ENCODE results near the gene DCBLD2. TPM values are rescaled to one million over a fixed set of nuclear protein-coding genes. Genes with fewer than 3 reads are reported as not detected.
A peak's percentile ranks its signal among the peaks of the same experiment; 100 is the strongest.

DCBLD2 gene
- total and polyA plus RNA-seq, 2 of the 13 experiments (the other 11 are each of a cell fraction or from before 2014, with no cell fraction given), result 43.8 to 56.9 TPM

- Histone ChIP-seq H3K4me1 (ENCODE audit: insufficient read depth, low read length) (peaks cover 36% of the 10 kb centered on the region), H4K20me1 (ENCODE audit: insufficient read depth, low read length) (peaks cover 6% of the 10 kb centered on the region; the same call in 1 of the 2 replicates), H3K4me3 (replicated peaks in 1 of 3; ENCODE audit: insufficient read depth in 1 of 3, low read depth in 2 of 3, low read length in 3 of 3) (no peak overlapping the region), H3K9ac (ENCODE audit: insufficient read depth, low read depth, low read length) (no peak overlapping the region), H3K27me3 (ENCODE audit: control insufficient read depth in 1 of 2, insufficient read depth in 2 of 2, low read length in 2 of 2) (no peaks in the 10 kb centered on the region; a peak in 1 of 5 replicates), H2AFZ (ENCODE audit: low read length) (no peak overlapping the region), H3K79me2 (ENCODE audit: insufficient read depth, low read length) (peaks cover 56% of the 10 kb centered on the region), H3K27ac (ENCODE audit: extremely low read length, insufficient read depth, low read length) (peak overlapping the region; percentile 15), H3K36me3 (replicated peaks in 1 of 2; ENCODE audit: control insufficient read depth in 1 of 2, insufficient read depth in 2 of 2, low read length in 2 of 2) (no peaks in the 10 kb centered on the region; a peak in 1 of 5 replicates), H3K9me3 (ENCODE audit: low read length) (no peaks in the 10 kb centered on the region), H3K4me2 (ENCODE audit: low read depth, low read length) (no peak overlapping the region)
- in situ Hi-C loops (cut with HindIII; ENCODE audit: extremely low pct_ligation_motif_present, low pct_unique_long_range_greater_than_20kb), result no loop called here
- no peak for TF ChIP-seq ZFX (CRISPR knock-in tag; IDR thresholded peaks at IDR 0.05; ENCODE audit: low read depth)
- TF ChIP-seq JUND (CRISPR knock-in tag; IDR thresholded peaks at IDR 0.05), result no peak
- peak; percentile 25; the same call in 1 of the 2 replicates for TF ChIP-seq HNF4A (CRISPR knock-in tag; IDR thresholded peaks at IDR 0.05)
- TF ChIP-seq ZNF101 (CRISPR knock-in tag; IDR thresholded peaks at IDR 0.05; ENCODE audit: borderline replicate concordance, low read depth), result no peak
- TF ChIP-seq ZBTB20 (CRISPR knock-in tag; IDR thresholded peaks at IDR 0.05; ENCODE audit: borderline replicate concordance, low read depth), result peak; percentile 87; the same call in 1 of the 2 replicates
- TF ChIP-seq, protein P1, sequence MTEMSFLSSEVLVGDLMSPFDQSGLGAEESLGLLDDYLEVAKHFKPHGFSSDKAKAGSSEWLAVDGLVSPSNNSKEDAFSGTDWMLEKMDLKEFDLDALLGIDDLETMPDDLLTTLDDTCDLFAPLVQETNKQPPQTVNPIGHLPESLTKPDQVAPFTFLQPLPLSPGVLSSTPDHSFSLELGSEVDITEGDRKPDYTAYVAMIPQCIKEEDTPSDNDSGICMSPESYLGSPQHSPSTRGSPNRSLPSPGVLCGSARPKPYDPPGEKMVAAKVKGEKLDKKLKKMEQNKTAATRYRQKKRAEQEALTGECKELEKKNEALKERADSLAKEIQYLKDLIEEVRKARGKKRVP (CRISPR knock-in tag; IDR thresholded peaks at IDR 0.05), result no peak
- ATAC-seq (peak; percentile 84), FAIRE-seq (no peak), DNase-seq (ENCODE audit: low spot score) (peak; percentile 42)
- intact Hi-C loops (cut with micrococcal nuclease; ENCODE audit: unreplicated experiment), result no loop called here
- BruUV-seq (replicated peaks), result no TSS peak
- ChIA-PET POLR2A (interaction anchor here (2.4 kb wide), 1 partner anchor 14 kb away, joined by 12 read pairs; the partner anchor contains the start of gene DCBLD2), CTCF (ENCODE audit: low intra/inter-chr PET ratio, low total read pairs) (no interaction called here)
- whole genome bisulfite sequencing (ENCODE audit: low lambda C conversion rate), result 90% methylated on average over 1 of the region's 1 CpG
Measured at GRCh38 chr3:98887684-98888083, 13.8 kb downstream of the DCBLD2 start.

DNA sequence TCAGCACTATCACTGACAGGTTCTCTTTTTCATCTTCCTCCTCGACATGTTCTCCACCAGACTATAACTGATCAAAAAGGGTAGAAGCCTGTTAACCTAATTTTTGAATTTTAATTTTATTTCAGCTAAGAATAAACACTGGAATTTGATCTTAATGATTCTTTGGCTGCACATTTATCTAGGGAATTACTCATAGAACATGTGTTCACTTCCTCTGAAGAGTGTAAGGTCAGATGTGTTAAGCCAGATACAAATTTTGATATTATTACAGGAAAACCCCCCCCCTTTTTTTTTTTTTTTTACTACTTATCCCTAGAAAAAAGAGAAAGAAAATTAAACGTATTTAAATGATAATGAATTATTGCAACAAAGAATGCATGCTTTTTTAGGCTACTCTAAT, 15.0 kb downstream of the DCBLD2 start:
- ChIA-PET POLR2A (no interaction called here), CTCF (ENCODE audit: low intra/inter-chr PET ratio, low total read pairs) (no interaction called here)
- in situ Hi-C loops (cut with HindIII; ENCODE audit: extremely low pct_ligation_motif_present, low pct_unique_long_range_greater_than_20kb) (no loop called here), intact Hi-C loops (cut with micrococcal nuclease; ENCODE audit: unreplicated experiment) (no loop called here)
- no peak for DNase-seq (ENCODE audit: low spot score)
- H3K36me3 ChIP-seq (replicated peaks in 1 of 2; ENCODE audit: control insufficient read depth in 1 of 2, insufficient read depth in 2 of 2, low read length in 2 of 2), result no peaks in the 10 kb centered on the region; a peak in 1 of 5 replicates
- WGBS (ENCODE audit: low lambda C conversion rate), result 91% methylated on average over 2 of the region's 2 CpGs
- H3K9me3 ChIP-seq (ENCODE audit: low read length), result no peaks in the 10 kb centered on the region
- peaks cover 6% of the 10 kb centered on the region; the same call in 1 of the 2 replicates for H4K20me1 ChIP-seq (ENCODE audit: insufficient read depth, low read length)
- H3K27ac ChIP-seq (ENCODE audit: extremely low read length, insufficient read depth, low read length), result no peak overlapping the region
- H3K27me3 ChIP-seq (ENCODE audit: control insufficient read depth in 1 of 2, insufficient read depth in 2 of 2, low read length in 2 of 2), result no peaks in the 10 kb centered on the region; a peak in 1 of 5 replicates
- BruUV-seq (replicated peaks), result no TSS peak
- FAIRE-seq, result no peak
- H3K4me3 ChIP-seq (replicated peaks in 1 of 3; ENCODE audit: insufficient read depth in 1 of 3, low read depth in 2 of 3, low read length in 3 of 3), result no peak overlapping the region
- ATAC-seq, result no peak
- H3K4me1 ChIP-seq (ENCODE audit: insufficient read depth, low read length), result peaks cover 24% of the 10 kb centered on the region
- no peak overlapping the region for H3K9ac ChIP-seq (ENCODE audit: insufficient read depth, low read depth, low read length)
- H3K4me2 ChIP-seq (ENCODE audit: low read depth, low read length), result no peak overlapping the region
- peaks cover 45% of the 10 kb centered on the region for H3K79me2 ChIP-seq (ENCODE audit: insufficient read depth, low read length)
- no peak overlapping the region for H2AFZ ChIP-seq (ENCODE audit: low read length)
- TF ChIP-seq MED1 (CRISPR knock-in tag; IDR thresholded peaks at IDR 0.05), result no peak
- no peak for TF ChIP-seq SOX13 (IDR thresholded peaks at IDR 0.05)
- TF ChIP-seq SOX13 (CRISPR knock-in tag; conservative IDR thresholded peaks at IDR 0.05 in 1 of 2, IDR thresholded peaks at IDR 0.05 in 1 of 2), result no peak
- TF ChIP-seq THAP7 (CRISPR knock-in tag; IDR thresholded peaks at IDR 0.05), result no peak
- no peak for TF ChIP-seq GTF2F1 (IDR thresholded peaks at IDR 0.05; ENCODE audit: low read length)
- no peak for TF ChIP-seq ZNF576 (CRISPR knock-in tag; IDR thresholded peaks at IDR 0.05)
- TF ChIP-seq, protein P2, sequence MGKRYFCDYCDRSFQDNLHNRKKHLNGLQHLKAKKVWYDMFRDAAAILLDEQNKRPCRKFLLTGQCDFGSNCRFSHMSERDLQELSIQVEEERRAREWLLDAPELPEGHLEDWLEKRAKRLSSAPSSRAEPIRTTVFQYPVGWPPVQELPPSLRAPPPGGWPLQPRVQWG (CRISPR knock-in tag; IDR thresholded peaks at IDR 0.05; ENCODE audit: borderline replicate concordance, low read depth), result no peak
- no peak for TF ChIP-seq PRDM4 (CRISPR knock-in tag; IDR thresholded peaks at IDR 0.05; ENCODE audit: borderline replicate concordance)

Measured in HepG2 (cell line).